Stomach (tissue), 19 donors: ENCODE measurements around the gene PLA2G3. TPM values are rescaled to one million over a fixed set of nuclear protein-coding genes. Genes with fewer than 3 reads are reported as not detected.

Source experiments
- DNase-seq, 2 donors: peaks; one replicate each; pipeline versions ENCODE4 v3.0.0 to v3.0.0-alpha.2; 2013 to 2019
- H3K27ac ChIP-seq, 5 donors: fragments of 200-600 bp in 4 of 5; sonication (generic) in 4 of 5; one replicate each; pipeline ENCODE4 v1.5.1; 2013 to 2019; ENCODE audit warnings: mild to moderate bottlenecking in 1 of 5, moderate library complexity in 1 of 5
- H3K27me3 ChIP-seq, 3 donors: fragments of 200-600 bp; sonication (generic); one replicate each; pipeline ENCODE4 v1.5.1; 2017 to 2019; ENCODE audit warnings: mixed run types in 1 of 3
- H3K36me3 ChIP-seq, 4 donors: fragments of 200-600 bp; sonication (generic); 1 replicate in 3 of 4; 2 replicates in 1 of 4; pipeline ENCODE4 v1.5.1; 2016 to 2019
- H3K4me1 ChIP-seq, 4 donors: fragments of 200-600 bp; sonication (generic); one replicate each; pipeline ENCODE4 v1.5.1; 2016 to 2019
- H3K4me3 ChIP-seq, 4 donors: fragments of 200-600 bp; sonication (generic) in 3 of 4; one replicate each; pipeline ENCODE4 v1.5.1; 2016 to 2019; ENCODE audit warnings: mild to moderate bottlenecking in 1 of 4
- H3K9me3 ChIP-seq, 4 donors: fragments of 200-600 bp; sonication (generic); one replicate each; pipeline ENCODE4 v1.5.1; 2016 to 2019
- EP300 ChIP-seq: sonication (generic); formaldehyde crosslinking; IDR thresholded peaks from one replicate; pipeline ENCODE4 v1.6.1; 2017; ENCODE audit warnings: antibody characterized with exemption
- POLR2A ChIP-seq, 4 donors: fragments of 450-650 bp; IDR thresholded peaks; one replicate each; pipeline ENCODE4 v1.6.1; 2016; ENCODE audit warnings: antibody characterized with exemption in 4 of 4, control low read depth in 2 of 4, mild to moderate bottlenecking in 1 of 4, moderate library complexity in 1 of 4
- POLR2AphosphoS5 ChIP-seq, 3 donors: sonication (generic); formaldehyde crosslinking; IDR thresholded peaks; one replicate each; pipeline ENCODE4 v1.6.1; 2016; ENCODE audit warnings: antibody characterized with exemption in 3 of 3
- WGBS, 5 donors: extraction: QIAGEN DNeasy Blood & Tissue Kit in 3 of 5; methylation state at CpG; one replicate each; pipeline versions ENCODE4 v1.1.5 to v1.1.7; 2013 to 2018; 5-methylcytosine and 5-hydroxymethylcytosine counted together
- intact Hi-C: fragments of 100-400 bp; cut with DNase I; formaldehyde crosslinking; loops from one replicate; pipeline ENCODE4 v1.15.1; 2023; ENCODE audit warnings: low total_unique reads
- long read RNA-seq, 10 donors: transcript quantifications; one replicate each; lab custom pipeline, GENCODE V29; 2026
- polyA plus RNA-seq, 3 donors: library from polyadenylated mRNA; stranded (reverse); fragments of 200-250 nt; gene quantifications; one replicate each; pipeline ENCODE4 v1.2.3, GENCODE V29; 2013
- total RNA-seq, 5 donors: library from RNA; depleted of rRNA; stranded (reverse); fragments of >200 nt; gene quantifications; one replicate each; pipeline versions ENCODE4 v1.1.0 to v1.2.3, GENCODE V29; 2014 to 2016
- TF ChIP-seq, protein P1 (sequence below), 7 experiments: fragments of 450-650 bp in 4 of 7; fragments of 200-600 bp in 3 of 7; sonication (generic) in 3 of 7; IDR thresholded peaks; one replicate each; pipeline ENCODE4 v1.5.1; 2016 to 2019; ENCODE audit warnings: antibody characterized with exemption in 7 of 7, control low read depth in 2 of 7, mild to moderate bottlenecking in 1 of 7
- donor health status: healthy with polysubstance abuse.
- donor health status: Bipolar disorder and iron deficiency.
- donor health status: healthy.

PLA2G3 gene, protein sequence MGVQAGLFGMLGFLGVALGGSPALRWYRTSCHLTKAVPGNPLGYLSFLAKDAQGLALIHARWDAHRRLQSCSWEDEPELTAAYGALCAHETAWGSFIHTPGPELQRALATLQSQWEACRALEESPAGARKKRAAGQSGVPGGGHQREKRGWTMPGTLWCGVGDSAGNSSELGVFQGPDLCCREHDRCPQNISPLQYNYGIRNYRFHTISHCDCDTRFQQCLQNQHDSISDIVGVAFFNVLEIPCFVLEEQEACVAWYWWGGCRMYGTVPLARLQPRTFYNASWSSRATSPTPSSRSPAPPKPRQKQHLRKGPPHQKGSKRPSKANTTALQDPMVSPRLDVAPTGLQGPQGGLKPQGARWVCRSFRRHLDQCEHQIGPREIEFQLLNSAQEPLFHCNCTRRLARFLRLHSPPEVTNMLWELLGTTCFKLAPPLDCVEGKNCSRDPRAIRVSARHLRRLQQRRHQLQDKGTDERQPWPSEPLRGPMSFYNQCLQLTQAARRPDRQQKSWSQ
- total RNA-seq (not detected), polyA plus RNA-seq (1 to 10 TPM in 1 of 3 donors, under 1 TPM in 1, not detected in 1; 0.75 to 2.5 TPM)
- long read RNA-seq, donor 1: 0 reads
- long read RNA-seq, donor 2: 0 reads
- long read RNA-seq, donor 3: 0 reads
- long read RNA-seq, donor 4: 0 reads
- long read RNA-seq, donor 5: 0 reads
- long read RNA-seq, donor 6: 0 reads
- long read RNA-seq, donor 7: 0 reads
- long read RNA-seq, donor 8: 0 reads
- long read RNA-seq, donor 9: 0 reads
- long read RNA-seq, donor 10: 0 reads

DNA sequence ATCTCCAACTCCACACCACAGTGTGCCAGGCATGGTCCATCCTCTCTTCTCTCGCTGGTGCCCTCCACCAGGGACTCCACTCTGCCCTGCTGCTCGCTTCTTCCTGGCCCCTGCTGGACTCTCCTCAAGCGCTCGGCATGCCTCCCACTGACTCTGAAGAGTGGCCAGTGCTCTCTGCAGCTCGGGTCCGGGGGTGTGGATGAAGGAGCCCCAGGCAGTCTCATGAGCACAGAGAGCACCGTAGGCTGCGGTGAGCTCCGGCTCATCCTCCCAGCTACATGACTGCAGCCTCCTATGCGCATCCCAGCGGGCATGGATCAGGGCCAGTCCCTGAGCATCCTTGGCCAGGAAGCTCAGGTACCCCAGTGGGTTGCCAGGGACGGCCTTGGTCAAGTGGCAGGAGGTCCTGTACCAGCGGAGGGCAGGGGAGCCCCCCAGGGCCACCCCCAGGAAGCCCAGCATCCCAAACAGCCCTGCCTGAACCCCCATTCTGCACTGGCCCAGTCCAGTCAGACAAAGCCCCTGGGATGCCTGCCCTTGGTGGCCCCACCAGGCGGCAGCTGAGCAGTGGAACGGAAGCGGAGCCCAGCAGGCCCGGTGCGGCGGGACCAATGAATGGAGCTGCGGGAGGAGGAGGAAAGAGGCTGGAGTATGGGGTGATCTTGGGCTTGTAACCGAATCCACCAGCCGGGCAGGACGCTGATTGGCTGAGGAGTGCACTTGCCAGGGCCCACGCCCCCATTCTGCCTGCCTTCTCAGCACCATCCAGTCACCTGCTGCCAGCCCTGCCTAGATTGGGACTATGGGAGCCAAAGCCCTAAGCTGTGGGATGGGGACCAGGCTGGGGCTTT is at the start of gene PLA2G3:
PLA2G3 (minus strand) TSS at position 643 of the 851 bp plus-strand sequence; CDS start at position 489, 154 bp downstream.
- Histone ChIP-seq H3K4me3 (no peak within 1 kb of the TSS), H3K27ac (peak within 1 kb of the TSS in 3 of 5 donors; percentile 1 to 41 (median 32)), H3K27me3 (peaks cover 0 to 23% (median 9%) of the 10 kb centered on the region in 3 donors)

DNA sequence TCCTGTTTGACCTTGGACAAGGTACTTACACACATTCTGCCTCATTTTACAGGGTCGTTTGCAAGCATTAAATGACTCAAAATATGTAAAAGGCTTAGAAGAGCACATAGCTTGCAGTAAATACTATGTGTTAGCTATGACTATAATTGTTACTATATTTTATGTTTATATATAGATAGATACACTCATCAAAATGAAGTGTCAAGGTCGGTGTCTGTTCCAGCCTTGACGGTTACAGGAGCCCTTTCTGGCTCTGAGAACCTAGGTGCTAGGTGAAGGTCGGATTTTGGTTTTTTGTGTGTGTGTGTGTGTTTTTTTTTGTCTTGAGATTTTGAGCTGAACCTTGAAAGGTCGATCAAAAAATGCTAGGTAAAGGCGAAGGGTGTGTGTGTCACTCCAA is 47.3 kb upstream of the PLA2G3 start:
- Histone ChIP-seq H3K27me3 (no peaks in the 10 kb centered on the region), H3K4me3 (no peak overlapping the region), H3K36me3 (peaks cover 12 to 74% (median 63%) of the 10 kb centered on the region in 4 donors), H3K4me1 (no peaks in the 10 kb centered on the region), H3K9me3 (no peaks in the 10 kb centered on the region), H3K27ac (no peak overlapping the region)
- DNase-seq: no peak
- 83 to 89% (median 88%) methylated on average over 6 of the region's 6 CpGs for WGBS, 5 donors
- intact Hi-C loops: no loop called here
- TF ChIP-seq, protein P1, sequence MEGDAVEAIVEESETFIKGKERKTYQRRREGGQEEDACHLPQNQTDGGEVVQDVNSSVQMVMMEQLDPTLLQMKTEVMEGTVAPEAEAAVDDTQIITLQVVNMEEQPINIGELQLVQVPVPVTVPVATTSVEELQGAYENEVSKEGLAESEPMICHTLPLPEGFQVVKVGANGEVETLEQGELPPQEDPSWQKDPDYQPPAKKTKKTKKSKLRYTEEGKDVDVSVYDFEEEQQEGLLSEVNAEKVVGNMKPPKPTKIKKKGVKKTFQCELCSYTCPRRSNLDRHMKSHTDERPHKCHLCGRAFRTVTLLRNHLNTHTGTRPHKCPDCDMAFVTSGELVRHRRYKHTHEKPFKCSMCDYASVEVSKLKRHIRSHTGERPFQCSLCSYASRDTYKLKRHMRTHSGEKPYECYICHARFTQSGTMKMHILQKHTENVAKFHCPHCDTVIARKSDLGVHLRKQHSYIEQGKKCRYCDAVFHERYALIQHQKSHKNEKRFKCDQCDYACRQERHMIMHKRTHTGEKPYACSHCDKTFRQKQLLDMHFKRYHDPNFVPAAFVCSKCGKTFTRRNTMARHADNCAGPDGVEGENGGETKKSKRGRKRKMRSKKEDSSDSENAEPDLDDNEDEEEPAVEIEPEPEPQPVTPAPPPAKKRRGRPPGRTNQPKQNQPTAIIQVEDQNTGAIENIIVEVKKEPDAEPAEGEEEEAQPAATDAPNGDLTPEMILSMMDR (IDR thresholded peaks at IDR 0.05): no peak
- no peak for TF ChIP-seq POLR2AphosphoS5 (IDR thresholded peaks at IDR 0.05)
- no peak for TF ChIP-seq EP300

More for the DNA sequence above, at the start of gene PLA2G3:
- Histone ChIP-seq H3K4me1 (peaks cover 0 to 15% (median 13%) of the 10 kb centered on the region in 4 donors), H3K9me3 (no peaks in the 10 kb centered on the region), H3K36me3 (no peaks in the 10 kb centered on the region)
- no peak for TF ChIP-seq EP300
- no peak for TF ChIP-seq POLR2AphosphoS5 (IDR thresholded peaks at IDR 0.05)
- no peak for TF ChIP-seq POLR2A (IDR thresholded peaks at IDR 0.05)
- TF ChIP-seq, protein P1 (IDR thresholded peaks at IDR 0.05): no peak
- intact Hi-C loops: loop anchor here (10.0 kb wide), 1 partner anchor 195 kb away; no protein-coding TSS in a partner anchor
- peak; percentile 68 to 78 for DNase-seq
- 25 to 43% (median 31%) methylated on average over 11 to 24 of the region's 24 CpGs for WGBS, 5 donors

DNA sequence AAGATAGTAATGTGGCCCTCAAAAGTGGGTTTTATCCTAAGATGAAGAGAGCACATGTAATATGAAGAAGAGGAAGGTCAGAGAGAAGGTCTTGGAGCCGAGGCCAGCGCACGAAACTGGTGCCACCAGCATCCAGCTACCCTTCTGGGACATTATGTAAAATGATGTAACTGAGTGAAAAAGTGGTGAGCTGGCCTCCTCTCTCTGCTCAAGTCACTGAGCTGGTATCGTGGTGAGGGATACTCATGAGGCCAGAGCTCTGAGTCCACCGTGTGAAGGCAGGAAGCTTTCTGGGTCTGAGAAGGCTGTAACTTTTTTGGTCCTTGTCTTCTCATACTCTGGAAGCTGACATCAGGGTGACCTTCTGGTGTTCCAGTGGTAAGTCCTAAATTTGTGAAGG is 44.7 kb upstream of the PLA2G3 start:
- TF ChIP-seq POLR2AphosphoS5 (IDR thresholded peaks at IDR 0.05): no peak
- no peak for TF ChIP-seq POLR2A (IDR thresholded peaks at IDR 0.05)
- TF ChIP-seq, protein P1 (IDR thresholded peaks at IDR 0.05): no peak
- TF ChIP-seq EP300: no peak
- Histone ChIP-seq H3K36me3 (peaks cover 7 to 58% (median 49%) of the 10 kb centered on the region in 4 donors), H3K27ac (no peak overlapping the region), H3K4me3 (no peak overlapping the region), H3K27me3 (no peaks in the 10 kb centered on the region), H3K4me1 (peaks cover 0 to 3% (median 0%) of the 10 kb centered on the region in 4 donors), H3K9me3 (no peaks in the 10 kb centered on the region)
- DNase-seq: no peak
- 95 to 97% (median 96%) methylated on average over 5 of the region's 5 CpGs for WGBS, 5 donors
- intact Hi-C loops: no loop called here

DNA sequence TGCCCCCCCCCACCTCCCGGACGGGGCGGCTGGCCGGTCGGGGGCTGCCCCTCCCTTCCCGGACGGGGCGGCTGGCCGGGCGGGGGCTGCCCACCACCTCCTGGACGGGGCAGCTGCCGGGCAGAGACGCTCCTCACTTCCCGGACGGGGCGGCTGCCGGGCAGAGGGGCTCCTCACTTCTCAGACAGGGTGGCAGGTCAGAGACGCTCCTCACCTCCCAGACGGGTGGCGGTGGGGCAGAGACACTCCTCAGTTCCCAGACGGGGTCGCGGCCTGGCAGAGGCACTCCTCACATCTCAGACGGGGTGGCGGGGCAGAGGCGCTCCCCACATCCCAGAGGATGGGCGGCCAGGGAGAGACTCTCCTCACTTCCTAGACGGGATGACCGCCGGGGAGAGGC is 43.7 kb upstream of the PLA2G3 start:
- 94 to 99% (median 96%) methylated on average over 12 to 30 of the region's 30 CpGs for WGBS, 5 donors
- Histone ChIP-seq H3K36me3 (peaks cover 6 to 51% (median 45%) of the 10 kb centered on the region in 4 donors), H3K9me3 (no peaks in the 10 kb centered on the region), H3K27me3 (no peaks in the 10 kb centered on the region), H3K27ac (no peak overlapping the region), H3K4me3 (no peak overlapping the region), H3K4me1 (peaks cover 0 to 13% (median 6%) of the 10 kb centered on the region in 4 donors)
- DNase-seq: no peak
- intact Hi-C loops: no loop called here
- TF ChIP-seq, protein P1 (IDR thresholded peaks at IDR 0.05): no peak
- TF ChIP-seq POLR2AphosphoS5 (IDR thresholded peaks at IDR 0.05) (no peak), EP300 (no peak), POLR2A (IDR thresholded peaks at IDR 0.05) (no peak)
